Caco-2 (cell line): ENCODE measurements around the gene LAMTOR4. TPM values are rescaled to one million over a fixed set of nuclear protein-coding genes. Genes with fewer than 3 reads are reported as not detected.

Experiments used
- BruUV-seq: library from RNA; stranded (reverse); fragments of 400-500 nt; replicated peaks from 2 replicates; lab custom pipeline; 2021; lab: Mats Ljungman, UMichigan
- CTCF ChIA-PET: fragments of 300-600 bp; sonication (Branson Sonifier 250); formaldehyde crosslinking; loops from one replicate; lab custom pipeline; 2022; ENCODE audit warnings: antibody characterized with exemption; lab: Charles Lee
- POLR2A ChIA-PET: fragments of 300-600 bp; sonication (Branson Sonifier 250); formaldehyde crosslinking; loops from one replicate; lab custom pipeline; 2022; ENCODE audit warnings: antibody characterized with exemption; lab: Charles Lee
- DNase-seq, 2 experiments: peaks; one replicate each; pipeline versions ENCODE4 v3.0.0 to v3.0.0-alpha.2; 2020 to 2022
- H3K27me3 ChIP-seq: replicated peaks from 2 replicates; pipeline ENCODE4 v1.6.0; 2011; ENCODE audit warnings: low read length; ENCODE audit not compliant: control insufficient read depth, insufficient read depth
- H3K36me3 ChIP-seq: 2 replicates; pipeline ENCODE4 v1.5.1; 2011; ENCODE audit warnings: low read length; ENCODE audit not compliant: control insufficient read depth, insufficient read depth
- H3K4me1 ChIP-seq: fragments of 250-450 bp; sonication (Bioruptor Pico); 2 replicates; pipeline ENCODE4 v1.5.1; 2020; ENCODE audit warnings: mild to moderate bottlenecking
- H3K4me3 ChIP-seq: 2 replicates; pipeline ENCODE4 v1.5.1; 2011; ENCODE audit warnings: low read depth, mild to moderate bottlenecking, control low read depth, low read length
- H3K9me3 ChIP-seq: fragments of 250-450 bp; sonication (Bioruptor Pico); 2 replicates; pipeline ENCODE4 v1.5.1; 2020; ENCODE audit warnings: mild to moderate bottlenecking, moderate library complexity
- H3K27ac Mint-ChIP-seq: one replicate; pipeline ENCODE4 v1.8.0; 2022; ENCODE audit warnings: mixed read lengths; ENCODE audit not compliant: unreplicated experiment
- H3K27me3 Mint-ChIP-seq: one replicate; pipeline ENCODE4 v1.8.0; 2022; ENCODE audit warnings: mixed read lengths; ENCODE audit not compliant: insufficient read depth, unreplicated experiment
- H3K36me3 Mint-ChIP-seq: one replicate; pipeline ENCODE4 v1.8.0; 2022; ENCODE audit warnings: mild to moderate bottlenecking, mixed read lengths; ENCODE audit not compliant: insufficient read depth, unreplicated experiment
- H3K4me1 Mint-ChIP-seq: one replicate; pipeline ENCODE4 v1.8.0; 2022; ENCODE audit warnings: low read depth, mixed read lengths; ENCODE audit not compliant: unreplicated experiment
- H3K4me3 Mint-ChIP-seq: one replicate; pipeline ENCODE4 v1.8.0; 2022; ENCODE audit warnings: mild to moderate bottlenecking, moderate library complexity, mixed read lengths; ENCODE audit not compliant: unreplicated experiment
- H3K9me3 Mint-ChIP-seq: one replicate; pipeline ENCODE4 v1.8.0; 2022; ENCODE audit warnings: mixed read lengths; ENCODE audit not compliant: unreplicated experiment
- intact Hi-C: fragments of 100-400 bp; cut with micrococcal nuclease; formaldehyde crosslinking; loops from one replicate; pipeline ENCODE4 v1.10.0; 2022; ENCODE audit not compliant: unreplicated experiment
- total RNA-seq: library from RNA; stranded (reverse); gene quantifications from 2 replicates; pipeline ENCODE4 v1.2.3, GENCODE V29; 2022
- TF ChIP-seq, protein P1 (sequence below), 2 experiments: fragments of 200-600 bp in 1 of 2; IDR thresholded peaks; 1 replicate in 1 of 2; 2 replicates in 1 of 2; pipeline versions ENCODE4 v1.5.1 to v1.8.0; 2011 to 2022; ENCODE audit warnings: antibody characterized with exemption in 1 of 2, control low read depth in 1 of 2, inconsistent platforms in 1 of 2, low read depth in 1 of 2, low read length in 1 of 2, mild to moderate bottlenecking in 1 of 2, moderate library complexity in 1 of 2; ENCODE audit not compliant: insufficient read depth in 1 of 2, severe bottlenecking in 1 of 2, unreplicated experiment in 1 of 2

The LAMTOR4 gene
- total RNA-seq, 1 experiment from 2014 or later, result 107 TPM

DNA sequence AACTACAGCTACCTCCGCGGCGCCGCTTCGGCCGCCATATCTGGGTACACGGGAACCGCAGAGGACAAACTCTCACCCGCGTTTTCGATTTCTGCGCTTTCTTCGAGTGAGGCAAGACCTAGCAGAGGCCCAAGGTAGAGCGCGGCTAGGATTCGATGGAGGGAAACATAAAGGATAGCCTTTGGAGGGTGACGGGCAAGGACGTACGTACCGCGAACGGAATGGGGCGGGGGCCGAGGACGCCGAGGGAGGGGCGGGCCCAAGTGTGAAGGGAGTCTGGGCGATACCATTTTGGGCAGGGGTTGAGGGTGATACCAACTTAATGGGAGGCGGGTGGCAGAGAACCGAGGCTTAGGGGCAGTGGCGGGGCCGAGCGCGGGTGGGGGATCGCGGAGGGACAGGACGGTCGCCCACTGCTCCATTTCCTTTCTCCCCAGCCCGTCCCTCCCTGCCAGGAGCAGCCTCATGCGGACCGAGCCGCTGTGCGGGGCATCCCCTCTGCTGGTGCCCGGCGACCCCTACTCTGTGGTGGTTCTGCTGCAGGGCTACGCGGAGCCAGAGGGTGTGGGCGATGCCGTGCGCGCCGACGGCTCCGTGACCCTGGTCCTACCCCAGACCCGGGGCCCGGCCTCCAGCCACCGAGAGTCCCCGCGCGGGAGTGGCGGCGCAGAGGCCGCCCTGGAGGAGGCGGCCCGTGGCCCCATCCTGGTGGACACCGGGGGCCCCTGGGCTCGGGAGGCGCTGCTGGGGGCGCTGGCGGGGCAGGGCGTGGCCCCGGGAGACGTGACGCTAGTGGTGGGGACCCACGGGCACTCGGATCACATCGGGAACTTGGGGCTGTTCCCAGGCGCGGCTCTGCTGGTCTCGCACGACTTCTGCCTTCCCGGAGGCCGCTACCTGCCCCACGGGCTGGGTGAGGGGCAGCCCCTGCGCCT, 21.5 kb upstream of the LAMTOR4 start, which contains the start of gene MBLAC1:
TSS of gene MBLAC1 (plus strand) at position 37 of the 935 bp plus-strand sequence. CDS start at position 466, 429 bp downstream.
- H3K4me1 Mint-ChIP-seq, result peaks cover 23% of the 10 kb centered on the region
- POLR2A ChIA-PET, result interaction anchor here (0.6 to 2.1 kb wide), 4 partner anchors 22 to 30 kb away, joined by 3 to 23 read pairs (median 6); partner anchors contain the start of genes AP4M1, LAMTOR4 and MCM7
- Histone ChIP-seq H3K4me3 (peak within 1 kb of the TSS; percentile 95), H3K4me1 (peaks cover 20% of the 10 kb centered on the region), H3K36me3 (no peaks in the 10 kb centered on the region), H3K27me3 (no peaks in the 10 kb centered on the region), H3K9me3 (no peaks in the 10 kb centered on the region)
- peak within 1 kb of the TSS; percentile 99 for H3K4me3 Mint-ChIP-seq
- CTCF ChIA-PET, result interaction anchor here (0.6 kb wide), 1 partner anchor 13 kb away, joined by 3 read pairs; no protein-coding TSS in a partner anchor
- no peaks in the 10 kb centered on the region for H3K9me3 Mint-ChIP-seq
- peaks cover 28% of the 10 kb centered on the region for H3K36me3 Mint-ChIP-seq
- peak; percentile 94 for DNase-seq
- H3K27me3 Mint-ChIP-seq, result no peaks in the 10 kb centered on the region
- H3K27ac Mint-ChIP-seq, result peak within 1 kb of the TSS; percentile 99
- no TSS peak for BruUV-seq
- intact Hi-C loops, result loop anchor here (1.0 kb wide), 1 partner anchor 8 kb away; the partner anchor contains the start of genes CNPY4 and TAF6
- TF ChIP-seq, protein P1, sequence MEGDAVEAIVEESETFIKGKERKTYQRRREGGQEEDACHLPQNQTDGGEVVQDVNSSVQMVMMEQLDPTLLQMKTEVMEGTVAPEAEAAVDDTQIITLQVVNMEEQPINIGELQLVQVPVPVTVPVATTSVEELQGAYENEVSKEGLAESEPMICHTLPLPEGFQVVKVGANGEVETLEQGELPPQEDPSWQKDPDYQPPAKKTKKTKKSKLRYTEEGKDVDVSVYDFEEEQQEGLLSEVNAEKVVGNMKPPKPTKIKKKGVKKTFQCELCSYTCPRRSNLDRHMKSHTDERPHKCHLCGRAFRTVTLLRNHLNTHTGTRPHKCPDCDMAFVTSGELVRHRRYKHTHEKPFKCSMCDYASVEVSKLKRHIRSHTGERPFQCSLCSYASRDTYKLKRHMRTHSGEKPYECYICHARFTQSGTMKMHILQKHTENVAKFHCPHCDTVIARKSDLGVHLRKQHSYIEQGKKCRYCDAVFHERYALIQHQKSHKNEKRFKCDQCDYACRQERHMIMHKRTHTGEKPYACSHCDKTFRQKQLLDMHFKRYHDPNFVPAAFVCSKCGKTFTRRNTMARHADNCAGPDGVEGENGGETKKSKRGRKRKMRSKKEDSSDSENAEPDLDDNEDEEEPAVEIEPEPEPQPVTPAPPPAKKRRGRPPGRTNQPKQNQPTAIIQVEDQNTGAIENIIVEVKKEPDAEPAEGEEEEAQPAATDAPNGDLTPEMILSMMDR (IDR thresholded peaks at IDR 0.05; ENCODE audit: insufficient read depth in 1 of 2, low read depth in 1 of 2, low read length in 1 of 2, severe bottlenecking in 1 of 2, unreplicated experiment in 1 of 2), result no peak

DNA sequence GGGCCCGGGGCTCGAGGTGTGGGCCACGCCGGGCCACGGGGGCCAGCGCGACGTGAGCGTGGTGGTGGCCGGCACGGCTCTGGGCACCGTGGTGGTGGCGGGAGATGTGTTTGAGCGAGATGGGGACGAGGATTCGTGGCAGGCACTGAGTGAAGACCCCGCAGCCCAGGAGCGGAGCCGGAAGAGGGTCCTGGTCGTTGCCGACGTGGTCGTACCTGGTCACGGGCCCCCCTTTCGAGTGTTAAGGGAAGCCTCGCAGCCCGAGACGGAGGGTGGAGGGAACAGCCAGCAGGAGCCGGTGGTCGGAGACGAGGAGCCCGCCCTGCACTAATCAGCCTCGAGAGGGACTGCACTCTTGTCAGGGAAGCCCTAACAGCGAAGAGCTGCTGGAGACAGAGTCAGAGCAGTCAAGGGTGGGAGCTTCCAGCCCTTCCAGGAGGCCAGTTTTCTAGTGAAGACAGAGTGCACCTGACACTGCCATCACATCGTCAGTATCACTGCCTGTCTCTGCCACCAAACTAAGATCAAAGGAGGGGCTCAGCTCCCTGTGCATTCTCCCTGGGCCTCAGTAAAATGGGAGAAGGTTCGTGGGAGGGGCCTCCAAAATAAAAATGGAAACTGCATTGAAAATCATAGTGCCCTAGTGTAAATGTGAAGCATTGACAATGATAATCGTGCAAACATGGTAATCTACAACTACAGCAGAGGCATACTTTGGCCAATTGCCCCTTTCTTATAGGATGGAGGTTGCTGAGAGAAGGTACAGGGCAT, 20.7 kb upstream of the LAMTOR4 start:
- Histone ChIP-seq H3K36me3 (no peaks in the 10 kb centered on the region), H3K9me3 (no peaks in the 10 kb centered on the region), H3K27me3 (no peaks in the 10 kb centered on the region), H3K4me3 (peak overlapping the region; percentile 95), H3K4me1 (peaks cover 20% of the 10 kb centered on the region)
- TF ChIP-seq, protein P1 (IDR thresholded peaks at IDR 0.05; ENCODE audit: insufficient read depth in 1 of 2, low read depth in 1 of 2, low read length in 1 of 2, severe bottlenecking in 1 of 2, unreplicated experiment in 1 of 2), result no peak
- intact Hi-C loops, result loop anchor here (1.0 kb wide), 1 partner anchor 9 kb away; the partner anchor contains the start of genes CNPY4 and TAF6
- Mint-ChIP-seq H3K4me3 (peak overlapping the region; percentile 99), H3K27me3 (no peaks in the 10 kb centered on the region), H3K9me3 (no peaks in the 10 kb centered on the region), H3K27ac (peak overlapping the region; percentile 19), H3K4me1 (peaks cover 30% of the 10 kb centered on the region), H3K36me3 (peaks cover 25% of the 10 kb centered on the region)
- CTCF ChIA-PET, result interaction anchor here (0.6 to 1.6 kb wide), 6 partner anchors 14 to 280 kb away, joined by 3 to 6 read pairs (median 3); partner anchors contain the start of gene LAMTOR4
- POLR2A ChIA-PET, result interaction anchor here (0.6 to 1.2 kb wide), 3 partner anchors 26 to 301 kb away, joined by 3 to 8 read pairs (median 4); partner anchors contain the start of genes AP4M1, MCM7, MEPCE and ZCWPW1
- TSS peak; percentile 30 for BruUV-seq
- peak; percentile 53 for DNase-seq
